GM23338 (cell line): ENCODE data around the gene PCSK6. TPM values are rescaled to one million over a fixed set of nuclear protein-coding genes. Genes with fewer than 3 reads are reported as not detected.

Source experiments
- ATAC-seq: fragments of 200-7000 bp; cut with Tn5 transposase; 3 replicates; pipeline ENCODE4 v1.9.1; 2020
- DNase-seq: peaks from one replicate; pipeline ENCODE4 v3.0.0-alpha.2; 2015; ENCODE audit warnings: low spot score
- H2AFZ ChIP-seq: fragments of 200-600 bp; sonication (generic); 2 replicates; pipeline ENCODE4 v1.8.0; 2016; ENCODE audit warnings: antibody characterized with exemption, mild to moderate bottlenecking, moderate library complexity
- H3F3A ChIP-seq: fragments of 200-600 bp; sonication (generic); replicated peaks from 2 replicates; pipeline ENCODE4 v1.8.0; 2017; ENCODE audit warnings: antibody characterized with exemption, mixed run types, low read depth
- H3K27ac ChIP-seq: fragments of 200-600 bp; sonication (generic); 2 replicates; pipeline ENCODE4 v1.6.1; 2016; ENCODE audit warnings: low read depth
- H3K27me3 ChIP-seq: fragments of 200-600 bp; sonication (generic); 2 replicates; pipeline ENCODE4 v1.8.0; 2016; ENCODE audit warnings: mild to moderate bottlenecking, mixed run types, moderate library complexity; ENCODE audit not compliant: insufficient read depth
- H3K36me3 ChIP-seq: fragments of 200-600 bp; sonication (generic); 2 replicates; pipeline ENCODE4 v1.8.0; 2016; ENCODE audit warnings: mild to moderate bottlenecking; ENCODE audit not compliant: insufficient read depth
- H3K4me1 ChIP-seq: fragments of 200-600 bp; sonication (generic); 2 replicates; pipeline ENCODE4 v1.8.0; 2016; ENCODE audit warnings: mild to moderate bottlenecking, moderate library complexity; ENCODE audit not compliant: insufficient read depth
- H3K4me2 ChIP-seq: fragments of 200-600 bp; sonication (generic); 2 replicates; pipeline ENCODE4 v1.7.1; 2017; ENCODE audit warnings: mixed run types
- H3K4me3 ChIP-seq: fragments of 200-600 bp; sonication (generic); 2 replicates; pipeline ENCODE4 v1.6.1; 2016; ENCODE audit warnings: mixed run types
- H3K79me2 ChIP-seq: fragments of 200-600 bp; sonication (generic); replicated peaks from 2 replicates; pipeline ENCODE4 v1.8.0; 2017; ENCODE audit warnings: mild to moderate bottlenecking; ENCODE audit not compliant: insufficient read depth
- H3K9me2 ChIP-seq: fragments of 200-600 bp; sonication (generic); 2 replicates; pipeline ENCODE4 v1.8.0; 2017; ENCODE audit not compliant: insufficient read depth
- H4K20me1 ChIP-seq: fragments of 200-600 bp; sonication (generic); replicated peaks from 2 replicates; pipeline ENCODE4 v1.8.0; 2017; ENCODE audit warnings: mild to moderate bottlenecking; ENCODE audit not compliant: insufficient read depth
- H3K27ac Mint-ChIP-seq: 2 replicates; pipeline ENCODE4 v1.8.0; 2020; ENCODE audit warnings: inconsistent platforms, mild to moderate bottlenecking, moderate library complexity, mixed read lengths
- H3K27me3 Mint-ChIP-seq: 3 replicates; pipeline ENCODE4 v1.8.0; 2022; ENCODE audit warnings: low read depth, mild to moderate bottlenecking, moderate library complexity, mixed read lengths, inconsistent platforms; ENCODE audit not compliant: insufficient read depth, poor library complexity
- H3K36me3 Mint-ChIP-seq: 3 replicates; pipeline ENCODE4 v1.8.0; 2021; ENCODE audit warnings: low read depth, mild to moderate bottlenecking, inconsistent platforms, moderate library complexity, mixed read lengths
- H3K4me1 Mint-ChIP-seq: 3 replicates; pipeline ENCODE4 v1.8.0; 2020; ENCODE audit warnings: mild to moderate bottlenecking, inconsistent platforms, mixed read lengths
- H3K4me3 Mint-ChIP-seq: 3 replicates; pipeline ENCODE4 v1.8.0; 2021; ENCODE audit warnings: moderate library complexity, mild to moderate bottlenecking, inconsistent platforms, mixed read lengths
- H3K9me3 Mint-ChIP-seq: 3 replicates; pipeline ENCODE4 v1.8.0; 2020; ENCODE audit warnings: moderate library complexity, mild to moderate bottlenecking, inconsistent platforms, mixed read lengths
- CTCF ChIP-seq, 2 experiments: fragments of 200-600 bp in 1 of 2; sonication (generic) in 1 of 2; conservative IDR thresholded peaks; 2 replicates each; pipeline versions ENCODE4 v1.5.1 to v1.6.1; 2016 to 2017; ENCODE audit warnings: antibody characterized with exemption in 2 of 2, low read depth in 2 of 2, mild to moderate bottlenecking in 2 of 2, moderate library complexity in 1 of 2
- ETS1 ChIP-seq: IDR thresholded peaks from 2 replicates; pipeline ENCODE4 v1.6.1; 2016; ENCODE audit warnings: antibody characterized with exemption
- EZH2 ChIP-seq: fragments of 200-600 bp; sonication (generic); IDR thresholded peaks from one replicate; pipeline ENCODE4 v1.8.0; 2017; ENCODE audit warnings: antibody characterized with exemption, mild to moderate bottlenecking, low read depth; ENCODE audit not compliant: unreplicated experiment
- EZH2phosphoT487 ChIP-seq: fragments of 200-600 bp; sonication (generic); IDR thresholded peaks from one replicate; pipeline ENCODE4 v1.8.1; 2018; ENCODE audit warnings: antibody characterized with exemption; ENCODE audit not compliant: unreplicated experiment
- JUNB ChIP-seq: IDR thresholded peaks from one replicate; pipeline ENCODE4 v1.6.1; 2016; ENCODE audit warnings: antibody characterized with exemption; ENCODE audit not compliant: unreplicated experiment
- NANOG ChIP-seq: IDR thresholded peaks from 2 replicates; pipeline ENCODE4 v1.6.1; 2016; ENCODE audit warnings: antibody characterized with exemption, borderline replicate concordance
- POLR2AphosphoS5 ChIP-seq: IDR thresholded peaks from 2 replicates; pipeline ENCODE4 v1.6.1; 2016; ENCODE audit warnings: antibody characterized with exemption, low read depth
- STAT1 ChIP-seq: IDR thresholded peaks from one replicate; pipeline ENCODE4 v1.6.1; 2016; ENCODE audit warnings: antibody characterized with exemption; ENCODE audit not compliant: unreplicated experiment
- ZNF114 ChIP-seq: fragments of 250-450 bp; sonication (Bioruptor Pico); IDR thresholded peaks from 2 replicates; pipeline ENCODE4 v1.5.0; 2020; ENCODE audit warnings: mild to moderate bottlenecking, moderate library complexity
- ZNF331 ChIP-seq: fragments of 250-450 bp; sonication (Bioruptor Pico); IDR thresholded peaks from 2 replicates; pipeline ENCODE4 v1.5.0; 2020; ENCODE audit warnings: low read depth, mild to moderate bottlenecking, moderate library complexity
- ZNF462 ChIP-seq: fragments of 250-450 bp; sonication (Bioruptor Pico); IDR thresholded peaks from 2 replicates; pipeline ENCODE4 v1.5.0; 2020; ENCODE audit warnings: mild to moderate bottlenecking, moderate library complexity
- polyA plus RNA-seq: library from polyadenylated mRNA; unstranded; fragments of >200 nt; fragmentation: Nextera tagmentation; extraction: Ambion mirVana; gene quantifications from 2 replicates; pipeline ENCODE4 v1.2.1, GENCODE V29; 2016
- total RNA-seq: library from RNA; depleted of rRNA; stranded (reverse); fragments of >200 nt; shearing (Covaris generic); gene quantifications from 2 replicates; pipeline ENCODE4 v1.2.3, GENCODE V29; 2014
- TF ChIP-seq, protein P1 (sequence below): IDR thresholded peaks from one replicate; pipeline ENCODE4 v1.6.1; 2018; ENCODE audit warnings: antibody characterized with exemption; ENCODE audit not compliant: unreplicated experiment

Gene PCSK6
- total and polyA plus RNA-seq, 2 experiments from 2014 or later, result 1.7 to 6.7 TPM

- H4K20me1 ChIP-seq, result no peaks in the 10 kb centered on the region
- no peak overlapping the region for H3K4me3 ChIP-seq
- H3F3A ChIP-seq, result no peaks in the 10 kb centered on the region
- Mint-ChIP-seq H3K27me3 (peaks cover 7% of the 10 kb centered on the region), H3K4me1 (peaks cover 5% of the 10 kb centered on the region; the same call in 2 of the 3 replicates), H3K27ac (no peak overlapping the region), H3K4me3 (no peak overlapping the region), H3K9me3 (no peaks in the 10 kb centered on the region), H3K36me3 (no peaks in the 10 kb centered on the region)
- no peaks in the 10 kb centered on the region for H3K9me2 ChIP-seq
- H3K36me3 ChIP-seq, result no peaks in the 10 kb centered on the region
- DNase-seq (no peak), ATAC-seq (no peak)
- no peaks in the 10 kb centered on the region for H3K79me2 ChIP-seq
- no peaks in the 10 kb centered on the region for H3K27me3 ChIP-seq
- H2AFZ ChIP-seq, result 0 out of 2 replicates have a peak overlapping the region, but pooled peaks have one; percentile 66
- no peak overlapping the region for H3K4me2 ChIP-seq
- no peaks in the 10 kb centered on the region for H3K4me1 ChIP-seq
- H3K27ac ChIP-seq, result no peak overlapping the region
- TF ChIP-seq EZH2phosphoT487 (no peak), ZNF462 (CRISPR knock-in tag) (no peak), ZNF114 (no peak), STAT1 (no peak), CTCF (conservative IDR thresholded peaks at IDR 0.05; ENCODE audit: low read depth in 2 of 2) (no peak), ZNF331 (CRISPR knock-in tag) (no peak), EZH2 (no peak), JUNB (no peak), ETS1 (no peak), POLR2AphosphoS5 (no peak), NANOG (no peak)
- TF ChIP-seq, protein P1, sequence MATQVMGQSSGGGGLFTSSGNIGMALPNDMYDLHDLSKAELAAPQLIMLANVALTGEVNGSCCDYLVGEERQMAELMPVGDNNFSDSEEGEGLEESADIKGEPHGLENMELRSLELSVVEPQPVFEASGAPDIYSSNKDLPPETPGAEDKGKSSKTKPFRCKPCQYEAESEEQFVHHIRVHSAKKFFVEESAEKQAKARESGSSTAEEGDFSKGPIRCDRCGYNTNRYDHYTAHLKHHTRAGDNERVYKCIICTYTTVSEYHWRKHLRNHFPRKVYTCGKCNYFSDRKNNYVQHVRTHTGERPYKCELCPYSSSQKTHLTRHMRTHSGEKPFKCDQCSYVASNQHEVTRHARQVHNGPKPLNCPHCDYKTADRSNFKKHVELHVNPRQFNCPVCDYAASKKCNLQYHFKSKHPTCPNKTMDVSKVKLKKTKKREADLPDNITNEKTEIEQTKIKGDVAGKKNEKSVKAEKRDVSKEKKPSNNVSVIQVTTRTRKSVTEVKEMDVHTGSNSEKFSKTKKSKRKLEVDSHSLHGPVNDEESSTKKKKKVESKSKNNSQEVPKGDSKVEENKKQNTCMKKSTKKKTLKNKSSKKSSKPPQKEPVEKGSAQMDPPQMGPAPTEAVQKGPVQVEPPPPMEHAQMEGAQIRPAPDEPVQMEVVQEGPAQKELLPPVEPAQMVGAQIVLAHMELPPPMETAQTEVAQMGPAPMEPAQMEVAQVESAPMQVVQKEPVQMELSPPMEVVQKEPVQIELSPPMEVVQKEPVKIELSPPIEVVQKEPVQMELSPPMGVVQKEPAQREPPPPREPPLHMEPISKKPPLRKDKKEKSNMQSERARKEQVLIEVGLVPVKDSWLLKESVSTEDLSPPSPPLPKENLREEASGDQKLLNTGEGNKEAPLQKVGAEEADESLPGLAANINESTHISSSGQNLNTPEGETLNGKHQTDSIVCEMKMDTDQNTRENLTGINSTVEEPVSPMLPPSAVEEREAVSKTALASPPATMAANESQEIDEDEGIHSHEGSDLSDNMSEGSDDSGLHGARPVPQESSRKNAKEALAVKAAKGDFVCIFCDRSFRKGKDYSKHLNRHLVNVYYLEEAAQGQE, result no peak
Measured at GRCh38 chr15:101534376-101534970, 45.0 kb upstream of the PCSK6 start.
